Neural cell (in vitro differentiated cells): Measurements from ENCODE around the gene AVL9. TPM values are rescaled to one million over a fixed set of nuclear protein-coding genes. Genes with fewer than 3 reads are reported as not detected.
A peak's percentile ranks its signal among the peaks of the same experiment; 100 is the strongest.

Experiments used
- H2AFZ ChIP-seq: fragments of 200-600, 300-800 bp; sonication (generic), shearing (Covaris generic); 2 replicates; pipeline ENCODE4 v1.6.0; 2014; ENCODE audit warnings: low read depth, mild to moderate bottlenecking, antibody characterized with exemption, low read length, moderate library complexity
- H3F3A ChIP-seq: fragments of 200-600 bp; shearing (Covaris generic); 2 replicates; pipeline ENCODE4 v1.6.1; 2016; ENCODE audit warnings: mild to moderate bottlenecking, moderate library complexity, mixed read lengths, antibody characterized with exemption, low read length; ENCODE audit not compliant: insufficient read depth, poor library complexity, severe bottlenecking
- H3K27ac ChIP-seq: fragments of 200-600, 300-800 bp; sonication (generic), shearing (Covaris generic); 2 replicates; pipeline ENCODE4 v1.5.1; 2014; ENCODE audit warnings: mild to moderate bottlenecking, low read length, moderate library complexity
- H3K27me3 ChIP-seq: fragments of 300-800, 200-600 bp; sonication (generic), shearing (Covaris generic); 2 replicates; pipeline ENCODE4 v1.6.0; 2014; ENCODE audit warnings: mild to moderate bottlenecking, low read depth, low read length, moderate library complexity; ENCODE audit not compliant: insufficient read depth
- H3K36me3 ChIP-seq: fragments of 300-800, 200-600 bp; sonication (generic), shearing (Covaris generic); 2 replicates; pipeline ENCODE4 v1.5.1; 2014; ENCODE audit warnings: mild to moderate bottlenecking, antibody characterized with exemption, low read length, moderate library complexity; ENCODE audit not compliant: insufficient read depth
- H3K4me2 ChIP-seq: fragments of 300-800, 200-600 bp; sonication (generic), shearing (Covaris generic); 2 replicates; pipeline ENCODE4 v1.6.0; 2014; ENCODE audit warnings: mild to moderate bottlenecking, low read length
- H3K4me3 ChIP-seq: fragments of 300-800, 200-600 bp; sonication (generic), shearing (Covaris generic); 2 replicates; pipeline ENCODE4 v1.5.1; 2014; ENCODE audit warnings: mild to moderate bottlenecking, low read length, moderate library complexity
- H3K79me2 ChIP-seq: fragments of 200-600 bp; shearing (Covaris generic); replicated peaks from 2 replicates; pipeline ENCODE4 v1.6.0; 2014; ENCODE audit warnings: mild to moderate bottlenecking, low read length, moderate library complexity; ENCODE audit not compliant: insufficient read depth
- H3K9ac ChIP-seq: fragments of 300-800, 200-600 bp; sonication (generic), shearing (Covaris generic); 2 replicates; pipeline ENCODE4 v1.6.1; 2016; ENCODE audit warnings: mild to moderate bottlenecking, low read length, mixed read lengths
- H3K9me2 ChIP-seq: fragments of 200-600 bp; shearing (Covaris generic); 2 replicates; pipeline ENCODE4 v1.6.1; 2016; ENCODE audit warnings: mild to moderate bottlenecking, low read length, mixed read lengths; ENCODE audit not compliant: insufficient read depth
- H3K9me3 ChIP-seq: fragments of 200-600, 300-800 bp; sonication (generic), shearing (Covaris generic); 2 replicates; pipeline ENCODE4 v1.6.1; 2016; ENCODE audit warnings: mild to moderate bottlenecking, mixed run types, low read length, moderate library complexity, mixed read lengths
- H4K20me1 ChIP-seq: fragments of 200-600 bp; shearing (Covaris generic); 2 replicates; pipeline ENCODE4 v1.6.1; 2016; ENCODE audit warnings: mild to moderate bottlenecking, mixed run types; ENCODE audit not compliant: insufficient read depth
- CTCF ChIP-seq: fragments of 450-650 bp; IDR thresholded peaks from 2 replicates; pipeline ENCODE4 v1.5.1; 2014; ENCODE audit warnings: antibody characterized with exemption, mild to moderate bottlenecking, moderate library complexity; ENCODE audit not compliant: poor library complexity, severe bottlenecking
- EP300 ChIP-seq: fragments of 450-650 bp; conservative IDR thresholded peaks from 2 replicates; pipeline ENCODE4 v1.6.1; 2014; ENCODE audit warnings: antibody characterized with exemption, mild to moderate bottlenecking, moderate library complexity; ENCODE audit not compliant: poor library complexity, severe bottlenecking
- EZH2 ChIP-seq: fragments of 200-600, 300-800 bp; shearing (Covaris generic), sonication (generic); IDR thresholded peaks from 2 replicates; pipeline ENCODE4 v1.6.1; 2014; ENCODE audit warnings: antibody characterized with exemption, low read length, borderline replicate concordance, mild to moderate bottlenecking; ENCODE audit not compliant: insufficient read depth, poor library complexity, severe bottlenecking
- MXI1 ChIP-seq: fragments of 450-650 bp; conservative IDR thresholded peaks from 2 replicates; pipeline ENCODE4 v1.6.1; 2014; ENCODE audit warnings: antibody characterized with exemption, mild to moderate bottlenecking; ENCODE audit not compliant: poor library complexity, severe bottlenecking
- POLR2AphosphoS5 ChIP-seq: IDR thresholded peaks from 2 replicates; pipeline ENCODE4 v1.6.1; 2012
- RAD21 ChIP-seq: fragments of 450-650 bp; conservative IDR thresholded peaks from 2 replicates; pipeline ENCODE4 v1.6.1; 2014; ENCODE audit warnings: antibody characterized with exemption, mild to moderate bottlenecking, moderate library complexity
- REST ChIP-seq: IDR thresholded peaks from 2 replicates; pipeline ENCODE4 v1.6.1; 2012; ENCODE audit warnings: borderline replicate concordance
- SMC3 ChIP-seq: fragments of 450-650 bp; conservative IDR thresholded peaks from 2 replicates; pipeline ENCODE4 v1.6.1; 2014; ENCODE audit warnings: antibody characterized with exemption, mild to moderate bottlenecking, moderate library complexity; ENCODE audit not compliant: poor library complexity
- TAF1 ChIP-seq: IDR thresholded peaks from 2 replicates; pipeline ENCODE4 v1.6.1; 2012; ENCODE audit warnings: low read depth
- polyA plus RNA-seq: library from polyadenylated mRNA; depleted of rRNA; stranded (reverse); fragments of >200 nt; gene quantifications from 2 replicates; pipeline ENCODE4 v1.2.3, GENCODE V29; 2014

Gene AVL9
- polyA plus RNA-seq, 1 donor from 2014 or later, result 47.2 TPM

GRCh38 chr7:32453341-32454011 is 41.8 kb upstream of the AVL9 start:
- Histone ChIP-seq H3K4me3 (no peak overlapping the region), H2AFZ (no peak overlapping the region), H3K36me3 (no peaks in the 10 kb centered on the region), H3K9me3 (no peaks in the 10 kb centered on the region), H3F3A (no peaks in the 10 kb centered on the region), H3K27ac (peak overlapping the region; percentile 23), H3K79me2 (no peaks in the 10 kb centered on the region), H3K27me3 (no peaks in the 10 kb centered on the region), H3K9me2 (no peaks in the 10 kb centered on the region), H3K9ac (no peak overlapping the region), H3K4me2 (no peak overlapping the region), H4K20me1 (no peaks in the 10 kb centered on the region)
- TF ChIP-seq MXI1 (no peak), EZH2 (no peak), EP300 (no peak), TAF1 (no peak), RAD21 (no peak), REST (no peak), POLR2AphosphoS5 (no peak), CTCF (no peak), SMC3 (no peak)

GRCh38 chr7:32458025-32458424 is 37.3 kb upstream of the AVL9 start:
- H3K36me3 ChIP-seq, result no peaks in the 10 kb centered on the region
- no peak overlapping the region for H3K9ac ChIP-seq

More at GRCh38 chr7:32458025-32458424, 37.3 kb upstream of the AVL9 start:
- Histone ChIP-seq H3K4me3 (no peak overlapping the region), H3K79me2 (no peaks in the 10 kb centered on the region), H3K27ac (no peak overlapping the region), H3K9me3 (no peaks in the 10 kb centered on the region), H2AFZ (no peak overlapping the region), H3K4me2 (no peak overlapping the region), H3F3A (no peaks in the 10 kb centered on the region), H4K20me1 (no peaks in the 10 kb centered on the region), H3K9me2 (no peaks in the 10 kb centered on the region), H3K27me3 (no peaks in the 10 kb centered on the region)
- TF ChIP-seq EP300 (no peak), EZH2 (no peak), TAF1 (no peak), RAD21 (no peak), CTCF (no peak), SMC3 (no peak), MXI1 (no peak)
